Activated CD8-positive, alpha-beta memory T cell treated with anti-CD3 and anti-CD28 coated beads, Interleukin-2, amount 50 U/mL, for 1 hour (primary cell): ENCODE results near the gene CAPS2.
"Not testable (repeated sequence)": the region's sequence is repeated elsewhere in the genome, so short reads cannot be mapped to it uniquely, and the experiment has no call there.

Source experiments
- DNase-seq: peaks from one replicate; pipeline ENCODE4 v3.0.0-alpha.2; 2020; ENCODE audit errors: extremely low read depth

Gene CAPS2

DNA sequence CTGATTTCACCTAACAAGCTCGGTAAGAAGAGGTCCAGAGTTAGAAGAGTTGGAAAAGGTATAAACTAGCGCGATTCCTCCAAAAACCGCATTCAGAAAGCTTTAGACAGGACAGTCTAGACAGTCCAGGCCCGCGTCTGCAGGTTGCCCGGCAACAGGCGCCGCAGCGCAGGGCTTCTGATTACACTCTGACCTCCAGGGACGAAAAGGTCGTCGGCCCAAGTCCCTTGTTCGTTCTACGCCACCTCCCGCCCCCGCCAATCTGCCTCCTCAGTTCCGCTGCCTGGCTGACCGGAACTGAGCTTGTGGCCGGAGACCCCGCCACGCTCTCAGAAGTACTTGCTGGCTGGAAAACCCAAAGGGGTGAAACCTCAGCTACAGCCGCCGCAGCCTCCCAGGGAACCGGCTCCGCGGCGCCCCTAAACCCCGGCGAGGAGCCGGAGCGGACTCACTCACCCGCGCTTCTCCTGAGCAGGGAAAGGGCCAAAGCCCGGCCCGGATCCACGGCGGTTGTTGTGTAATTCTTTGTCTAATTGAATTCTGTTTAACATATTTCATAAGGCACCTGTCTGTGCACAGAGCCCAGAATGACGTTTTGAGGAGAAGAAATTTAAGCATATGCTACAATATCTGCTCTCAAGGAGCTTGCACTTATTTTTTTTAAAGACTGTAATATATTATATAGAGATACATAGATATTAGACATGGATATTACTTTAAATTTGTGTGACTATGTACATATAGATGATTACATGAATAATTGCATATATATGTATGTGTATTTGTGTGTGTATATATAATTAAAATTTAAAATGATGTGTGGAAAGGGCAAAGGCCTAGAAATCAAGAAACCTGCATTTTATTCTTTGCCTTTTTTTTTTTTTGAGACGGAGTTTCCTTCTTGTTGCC lies at the start of gene CAPS2:
TSS of gene CAPS2 (minus strand) at position 407 of the 909 bp plus-strand sequence. CDS start 3,826 bp downstream, outside the sequence.
- peak; percentile 7 for DNase-seq

DNA sequence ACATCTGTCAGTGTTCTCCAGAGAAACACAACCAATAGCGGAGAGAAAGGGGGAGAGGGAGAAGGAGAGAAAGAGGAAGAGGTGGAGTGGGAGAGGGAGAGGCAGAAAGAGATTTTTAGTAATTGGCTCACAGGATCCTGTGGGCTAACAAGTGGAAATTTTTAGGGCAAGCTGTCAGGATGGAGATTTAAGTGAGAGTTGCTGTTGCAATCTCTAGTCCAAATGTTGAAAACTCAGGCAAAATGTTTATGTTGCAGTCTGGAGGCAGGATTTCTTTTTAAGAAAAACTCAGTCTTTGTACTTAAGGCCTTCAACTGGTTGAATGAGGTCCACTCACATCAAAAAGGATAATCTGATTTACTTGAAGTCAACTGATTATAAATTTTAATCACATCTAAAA lies 48.2 kb upstream of the CAPS2 start:
- no peak for DNase-seq

- DNase-seq: no peak
Measured at GRCh38 chr12:75374971-75375370, 44.8 kb upstream of the CAPS2 start.

- DNase-seq: no peak
Measured at GRCh38 chr12:75366629-75367028, 36.5 kb upstream of the CAPS2 start.

GRCh38 chr12:75364919-75365318 lies 34.8 kb upstream of the CAPS2 start:
- DNase-seq: no peak

- no peak for DNase-seq
Measured at GRCh38 chr12:75361408-75361807, 31.3 kb upstream of the CAPS2 start.

DNA sequence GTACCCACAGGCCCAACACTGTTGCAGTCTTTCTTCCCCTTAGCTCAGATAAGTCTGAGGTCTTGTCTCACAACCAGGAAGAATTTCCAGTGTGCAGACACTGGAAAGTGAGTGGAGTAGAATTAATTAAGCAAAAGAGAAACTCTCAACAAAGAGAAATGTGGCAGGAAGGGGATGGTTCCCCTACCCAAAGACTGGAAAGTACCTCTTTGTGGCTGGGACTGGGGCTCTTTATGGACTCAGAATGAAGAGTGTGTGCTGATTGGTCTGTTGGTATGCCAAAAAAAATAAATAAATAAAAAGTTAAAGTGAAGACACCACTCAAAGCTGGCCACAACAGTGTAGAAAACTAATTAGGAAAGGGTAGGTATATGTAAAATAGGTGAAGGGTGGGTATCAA lies 30.8 kb upstream of the CAPS2 start:
- DNase-seq: no peak

- no peak for DNase-seq
Measured at GRCh38 chr12:75354011-75354410, 23.9 kb upstream of the CAPS2 start.

GRCh38 chr12:75350413-75350812 lies 20.3 kb upstream of the CAPS2 start:
- DNase-seq: no peak

DNA sequence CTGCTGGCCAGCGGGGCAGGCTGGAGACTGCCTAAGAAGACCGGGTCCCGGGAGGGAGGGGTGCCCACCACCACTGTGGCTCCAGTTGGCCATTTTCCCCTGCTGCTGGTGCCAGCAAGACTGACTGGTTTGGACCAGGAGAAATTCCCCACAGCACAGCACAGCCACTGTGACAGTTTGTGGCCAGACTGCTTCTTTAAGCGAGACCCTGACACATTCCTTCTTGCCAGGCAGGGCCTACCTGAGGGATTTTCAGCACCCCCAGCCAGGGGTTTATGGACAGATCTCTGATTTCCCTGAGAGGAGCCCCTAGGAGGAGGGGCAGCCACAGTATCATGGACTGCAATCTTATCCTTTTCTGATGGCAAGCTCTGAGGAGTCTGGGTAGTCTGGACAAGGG lies 19.8 kb upstream of the CAPS2 start:
- no peak for DNase-seq

DNA sequence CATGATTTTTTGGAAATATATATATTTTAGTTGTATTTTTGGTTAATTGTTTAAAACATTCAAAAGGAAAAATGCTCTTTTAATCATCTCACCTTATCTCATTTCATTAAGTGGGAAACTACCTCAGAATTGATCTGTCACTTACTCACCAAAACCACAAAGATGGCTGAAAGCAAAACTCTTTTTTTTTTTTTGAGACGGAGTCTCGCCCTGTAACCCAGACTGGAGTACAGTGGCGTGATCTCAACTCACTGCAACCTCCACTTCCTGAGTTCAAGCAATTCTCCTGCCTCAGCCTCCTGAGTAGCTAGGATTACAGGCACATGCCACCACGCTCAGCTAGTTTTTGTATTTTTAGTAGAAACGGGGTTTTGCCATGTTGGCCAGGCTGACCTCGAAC lies 16.1 kb upstream of the CAPS2 start:
- not testable (repeated sequence) for DNase-seq

- no peak for DNase-seq
Measured at GRCh38 chr12:75345531-75345930, 15.4 kb upstream of the CAPS2 start.

GRCh38 chr12:75341873-75342272 lies 11.7 kb upstream of the CAPS2 start:
- no peak for DNase-seq

GRCh38 chr12:75337905-75338304 lies 7.8 kb upstream of the CAPS2 start:
- no peak for DNase-seq

DNA sequence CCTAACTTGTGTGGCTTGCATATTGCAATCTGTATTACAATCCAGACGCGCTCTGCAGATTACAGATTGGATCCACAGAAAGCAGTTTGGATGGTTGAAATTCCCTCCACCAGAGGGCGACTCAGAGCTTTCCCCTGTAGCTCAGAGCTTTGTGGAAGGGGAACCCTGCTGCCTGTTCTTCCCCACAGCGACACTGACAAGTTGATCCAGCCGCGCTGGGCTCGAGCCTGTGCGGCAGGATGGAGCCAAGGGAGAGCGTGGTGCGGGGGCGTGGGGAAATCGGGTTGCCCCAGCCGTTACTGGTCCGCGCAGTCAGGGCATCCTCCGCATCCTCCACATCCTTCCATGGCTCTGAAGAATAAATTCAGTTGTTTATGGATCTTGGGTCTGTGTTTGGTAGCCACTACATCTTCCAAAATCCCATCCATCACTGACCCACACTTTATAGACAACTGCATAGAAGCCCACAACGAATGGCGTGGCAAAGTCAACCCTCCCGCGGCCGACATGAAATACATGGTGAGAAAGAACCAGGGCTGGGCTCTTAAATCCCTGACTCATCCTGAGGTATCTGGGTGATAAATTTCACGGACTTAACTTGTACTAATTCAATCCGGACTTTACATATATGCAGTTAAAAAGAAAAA lies 4.4 kb upstream of the CAPS2 start, which contains the start of gene GLIPR1L1:
TSS of gene GLIPR1L1 (plus strand) at position 287 of the 647 bp plus-strand sequence. CDS start at position 346, 59 bp downstream.
- DNase-seq: peak; percentile 49

- no peak for DNase-seq
Measured at GRCh38 chr12:75327642-75328041, 2.5 kb downstream of the CAPS2 start.

DNA sequence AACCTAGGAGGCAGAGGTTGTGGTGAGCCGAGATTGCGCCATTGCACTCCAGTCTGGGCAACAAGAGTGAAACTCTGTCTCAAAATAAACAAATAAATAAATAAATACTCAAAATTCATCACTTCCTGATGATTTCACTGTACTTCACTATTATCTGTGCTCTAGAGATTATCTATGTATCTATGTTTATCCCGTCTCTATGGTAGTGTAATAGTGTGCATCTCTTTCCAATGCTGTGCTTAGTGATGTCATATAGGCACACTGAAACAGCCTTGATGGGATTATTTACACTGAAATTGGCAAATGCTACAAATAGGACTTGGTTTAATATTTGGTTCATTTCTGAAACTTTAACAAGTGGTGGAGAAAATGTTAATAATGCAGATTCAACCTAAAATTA lies 6.5 kb downstream of the CAPS2 start:
- no peak for DNase-seq

GRCh38 chr12:75322464-75322863 lies 7.7 kb downstream of the CAPS2 start:
- DNase-seq: no peak

DNA sequence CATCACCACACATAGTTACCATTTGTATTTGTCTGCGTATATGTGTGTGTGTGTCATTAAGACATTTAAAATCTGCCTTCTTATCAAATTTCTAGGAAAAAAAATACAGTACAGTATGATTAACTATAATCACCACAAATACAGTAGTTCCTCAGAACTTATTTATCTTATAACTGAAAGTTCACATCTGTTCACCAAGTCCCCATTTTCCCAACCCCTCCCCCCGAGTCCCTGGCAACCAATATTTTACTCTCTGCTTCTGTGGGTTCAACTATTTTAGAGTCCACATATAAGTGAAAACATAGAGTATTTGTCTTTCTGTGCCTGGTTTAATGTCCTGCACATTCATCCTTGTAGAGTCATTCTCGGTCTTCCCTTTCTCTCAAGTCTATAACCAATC lies 12.3 kb downstream of the CAPS2 start:
- DNase-seq: no peak

DNA sequence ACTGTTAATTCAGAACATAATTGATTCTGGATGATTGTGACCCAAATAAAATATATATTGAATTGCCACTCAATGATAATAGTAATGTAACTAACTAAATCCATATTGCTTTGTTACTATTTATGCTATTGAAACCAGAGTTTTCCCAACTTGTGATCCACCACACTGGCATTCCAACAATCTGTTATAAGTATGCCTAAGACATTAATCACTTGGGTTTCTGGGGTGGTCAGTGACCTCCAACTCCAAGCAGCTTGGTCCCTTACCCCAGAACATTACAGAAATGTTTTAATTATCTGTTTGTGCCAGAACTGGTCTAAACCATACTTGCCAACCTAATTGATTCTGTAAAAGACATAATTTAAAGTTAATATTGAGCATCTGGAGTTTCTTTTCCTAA lies 14.6 kb downstream of the CAPS2 start:
- DNase-seq: no peak

- DNase-seq: no peak
Measured at GRCh38 chr12:75311369-75311768, 18.8 kb downstream of the CAPS2 start.

- DNase-seq: no peak
Measured at GRCh38 chr12:75308279-75308678, 21.8 kb downstream of the CAPS2 start.
